SU-DHL-6 (cell line): ENCODE results near the gene HOXA10.

Experiments
- CTCF ChIP-seq: fragments of 200-600 bp; sonication (generic); IDR thresholded peaks from one replicate; pipeline ENCODE4 v1.5.1; 2017; ENCODE audit warnings: antibody characterized with exemption, mild to moderate bottlenecking, low read length, moderate library complexity; ENCODE audit not compliant: insufficient read depth, poor library complexity, severe bottlenecking
- EZH2phosphoT487 ChIP-seq: fragments of 200-600 bp; sonication (generic), shearing (Covaris generic); conservative IDR thresholded peaks from 2 replicates; pipeline ENCODE4 v1.6.1; 2018; ENCODE audit warnings: mild to moderate bottlenecking, antibody characterized with exemption, low read length, moderate library complexity, mixed read lengths

DNA sequence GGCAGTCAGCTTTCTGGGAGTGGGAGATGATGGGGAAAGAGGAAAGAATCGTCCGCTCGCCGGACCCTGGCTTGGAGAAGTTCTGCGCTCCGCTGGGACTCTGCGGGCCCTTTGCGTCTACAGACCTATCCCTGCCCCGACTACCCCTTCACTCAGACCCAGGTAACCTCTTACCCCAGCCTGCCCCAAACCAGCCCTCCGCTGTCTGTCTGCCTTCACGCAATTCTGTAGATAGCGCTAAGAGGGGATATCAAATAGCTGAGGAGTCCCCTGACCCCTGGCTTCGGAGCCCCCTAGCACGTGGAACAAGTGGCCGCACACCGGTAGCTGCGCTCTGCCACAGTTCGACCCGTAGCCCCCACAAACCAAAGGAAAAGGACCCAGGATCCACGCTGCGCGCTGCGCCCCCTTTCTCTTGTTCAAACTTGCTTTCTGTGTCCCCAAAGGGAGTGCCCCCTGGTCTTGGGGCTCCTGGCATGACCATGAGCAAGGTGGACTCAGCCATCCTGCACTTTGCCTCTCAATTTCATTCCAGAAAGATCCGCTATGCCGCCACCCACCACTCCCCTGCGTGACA is 50.6 kb downstream of the HOXA10 start:
- TF ChIP-seq CTCF (no peak), EZH2phosphoT487 (no peak)
